NB4 (cell line): Measurements from ENCODE around the gene SRBD1.

Experiments used
- MAX ChIP-seq: IDR thresholded peaks from 2 replicates; pipeline ENCODE4 v1.6.1; 2011; ENCODE audit warnings: low read depth, low read length
- MYC ChIP-seq: IDR thresholded peaks from 2 replicates; pipeline ENCODE4 v1.6.1; 2011; ENCODE audit warnings: low read depth, low read length
- POLR2A ChIP-seq: IDR thresholded peaks from 2 replicates; pipeline ENCODE4 v1.6.1; 2011; ENCODE audit warnings: mild to moderate bottlenecking; ENCODE audit not compliant: insufficient read length; ENCODE audit errors: extremely low read depth

- TF ChIP-seq MYC (no peak), MAX (no peak), POLR2A (no peak)
Observed at GRCh38 chr2:45505138-45505537, 105.9 kb downstream of the SRBD1 start.
